ENCODE measurements around the gene ARPC3. TPM values are rescaled to one million over a fixed set of nuclear protein-coding genes. Genes with fewer than 3 reads are reported as not detected.

Gene ARPC3
- total RNA-seq, 4 donors from 2014 or later: 163 to 290 (median 191) TPM

- H3K27me3 ChIP-seq: no peaks in the 10 kb centered on the region
- H3K4me1 ChIP-seq: peaks cover 11% of the 10 kb centered on the region
- peak in 1 of 2 donors; percentile 75 for DNase-seq (ENCODE audit: low spot score in 2 of 2)
- 13% methylated on average over 21 of the region's 21 CpGs for WGBS
- TF ChIP-seq CTCF (IDR thresholded peaks at IDR 0.05) (no peak), POLR2A (IDR thresholded peaks at IDR 0.05) (no peak), POLR2AphosphoS5 (IDR thresholded peaks at IDR 0.05) (no peak), EP300 (IDR thresholded peaks at IDR 0.05) (no peak)
- no peaks in the 10 kb centered on the region for H3K9me3 ChIP-seq
- H3K36me3 ChIP-seq: peaks cover 8% of the 10 kb centered on the region
- H3K27ac ChIP-seq: peak overlapping the region; percentile 92
- peak overlapping the region; percentile 75 for H3K4me3 ChIP-seq
These were observed 46.0 kb downstream of the ARPC3 start for GRCh38 chr12:110403976-110404682.

- Histone ChIP-seq H3K27ac (peak within 1 kb of the TSS; percentile 92), H3K27me3 (no peaks in the 10 kb centered on the region), H3K36me3 (peaks cover 8% of the 10 kb centered on the region), H3K4me1 (peaks cover 11% of the 10 kb centered on the region), H3K9me3 (no peaks in the 10 kb centered on the region), H3K4me3 (peak within 1 kb of the TSS; percentile 75)
- TF ChIP-seq POLR2A (IDR thresholded peaks at IDR 0.05) (no peak), EP300 (IDR thresholded peaks at IDR 0.05) (no peak), POLR2AphosphoS5 (IDR thresholded peaks at IDR 0.05) (peak in 1 of 3 donors; percentile 67), CTCF (IDR thresholded peaks at IDR 0.05) (no peak)
- peak; percentile 95 to 97 for DNase-seq (ENCODE audit: low spot score in 2 of 2)
- WGBS: 0% methylated on average over 13 of the region's 62 CpGs
These were observed 46.8 kb downstream of the ARPC3 start, which contains the start of gene ANAPC7 for GRCh38 chr12:110403146-110403975. Gene ANAPC7, minus strand, starts transcription at chr12:110403708. Its CDS starts 81 bp downstream, at chr12:110403627.

Other genes starting within 250 kb of the ARPC3 start
- 100 to 1,000 TPM in 3 of 4 donors, 10 to 100 TPM in 1; 95.9 to 138 (median 118) TPM for gene ATP2A2, start 169.1 kb downstream of the ARPC3 start, total RNA-seq
- 10 to 100 TPM; 39.6 to 56.6 (median 45.6) TPM for gene ANAPC7, start 46.6 kb downstream of the ARPC3 start, total RNA-seq
- 10 to 100 TPM in 3 of 4 donors, 1 to 10 TPM in 1; 9.6 to 17.1 (median 13.3) TPM for gene GPN3, start 17.9 kb upstream of the ARPC3 start, total RNA-seq
- 1 to 10 TPM; 2.3 to 5.0 (median 3.2) TPM for gene FAM216A, start 18.5 kb upstream of the ARPC3 start, total RNA-seq
- 10 to 100 TPM; 72.2 to 96.1 (median 83.1) TPM for gene VPS29, start 51.8 kb upstream of the ARPC3 start, total RNA-seq
- gene RAD9B, start 52.0 kb upstream of the ARPC3 start, total RNA-seq: under 1 TPM in 3 of 4 donors, not detected in 1; 0.19 to 0.47 (median 0.40) TPM
- gene PPTC7, start 133.0 kb upstream of the ARPC3 start, total RNA-seq: 10 to 100 TPM; 24.6 to 36.6 (median 29.1) TPM
- 10 to 100 TPM; 18.9 to 46.4 (median 28.4) TPM for gene TCTN1, start 163.8 kb upstream of the ARPC3 start, total RNA-seq
- 1 to 10 TPM; 1.3 to 6.0 (median 1.9) TPM for gene HVCN1, start 238.8 kb upstream of the ARPC3 start, total RNA-seq

Measured in suprapubic skin (tissue), 4 donors.